Activated naive CD8-positive, alpha-beta T cell treated with anti-CD3 and anti-CD28 coated beads, Interleukin-2, amount 10 ng/mL, durations not matched to agents 7 days and 5 days (primary cell): ENCODE data around the gene MACROD2. TPM values are rescaled to one million over a fixed set of nuclear protein-coding genes. Genes with fewer than 3 reads are reported as not detected.

Experiments
- ATAC-seq: fragments of 150-1000 bp; cut with Tn5 transposase; one replicate; pipeline ENCODE4 v1.10.0; 2021; ENCODE audit warnings: low read depth, moderate library complexity
- POLR2A ChIA-PET: fragments of 350-600 bp; sonication (Branson Sonifier 250); formaldehyde crosslinking; loops from one replicate; lab custom pipeline; 2021; ENCODE audit warnings: antibody characterized with exemption; lab: Charles Lee
- DNase-seq: peaks from one replicate; pipeline ENCODE4 v3.0.0; 2021
- H3K27ac Mint-ChIP-seq: one replicate; pipeline ENCODE4 v1.8.0; 2022; ENCODE audit warnings: mild to moderate bottlenecking, mixed read lengths
- H3K27me3 Mint-ChIP-seq: one replicate; pipeline ENCODE4 v1.8.0; 2022; ENCODE audit warnings: mild to moderate bottlenecking, moderate library complexity, mixed read lengths
- H3K36me3 Mint-ChIP-seq: one replicate; pipeline ENCODE4 v1.8.0; 2021; ENCODE audit warnings: mild to moderate bottlenecking, mixed read lengths
- H3K4me1 Mint-ChIP-seq: one replicate; pipeline ENCODE4 v1.8.0; 2021; ENCODE audit warnings: mixed read lengths
- H3K4me3 Mint-ChIP-seq: one replicate; pipeline ENCODE4 v1.8.0; 2022; ENCODE audit warnings: mild to moderate bottlenecking, moderate library complexity, mixed read lengths
- H3K9me3 Mint-ChIP-seq: one replicate; pipeline ENCODE4 v1.8.0; 2021; ENCODE audit warnings: mixed read lengths
- total RNA-seq, 2 experiments: library from RNA; stranded (reverse); gene quantifications; one replicate each; pipeline ENCODE4 v1.2.3, GENCODE V29; 2021

MACROD2 gene
- total RNA-seq, 2 experiments from 2014 or later: not detected

- POLR2A ChIA-PET: no interaction called here
- no peaks in the 10 kb centered on the region for H3K27me3 Mint-ChIP-seq
Observed at GRCh38 chr20:16081421-16081820, 2086.1 kb downstream of the MACROD2 start.

GRCh38 chr20:16082051-16082550, 2086.8 kb downstream of the MACROD2 start:
- no peaks in the 10 kb centered on the region for H3K27me3 Mint-ChIP-seq
- no peak for ATAC-seq
- no peaks in the 10 kb centered on the region for H3K4me1 Mint-ChIP-seq
- POLR2A ChIA-PET: no interaction called here
- peaks cover 4% of the 10 kb centered on the region for H3K9me3 Mint-ChIP-seq
- DNase-seq: no peak
- no peak overlapping the region for H3K4me3 Mint-ChIP-seq
- no peak overlapping the region for H3K27ac Mint-ChIP-seq
- no peaks in the 10 kb centered on the region for H3K36me3 Mint-ChIP-seq

More at GRCh38 chr20:16081421-16081820, 2086.1 kb downstream of the MACROD2 start:
- ATAC-seq: no peak
- Mint-ChIP-seq H3K36me3 (no peaks in the 10 kb centered on the region), H3K9me3 (peaks cover 2% of the 10 kb centered on the region), H3K27ac (no peak overlapping the region), H3K4me1 (no peaks in the 10 kb centered on the region), H3K4me3 (no peak overlapping the region)
- DNase-seq: no peak

- Mint-ChIP-seq H3K9me3 (peaks cover 6% of the 10 kb centered on the region), H3K4me3 (no peak overlapping the region), H3K36me3 (no peaks in the 10 kb centered on the region), H3K27me3 (no peaks in the 10 kb centered on the region), H3K4me1 (no peaks in the 10 kb centered on the region), H3K27ac (no peak overlapping the region)
- ATAC-seq (no peak), DNase-seq (no peak)
- POLR2A ChIA-PET: no interaction called here
Observed at GRCh38 chr20:16083639-16084280, 2088.4 kb downstream of the MACROD2 start.

GRCh38 chr20:16095226-16095625, 2099.9 kb downstream of the MACROD2 start:
- peaks cover 4% of the 10 kb centered on the region for H3K9me3 Mint-ChIP-seq
- H3K4me3 Mint-ChIP-seq: no peak overlapping the region
- ATAC-seq (no peak), DNase-seq (no peak)
- no peaks in the 10 kb centered on the region for H3K36me3 Mint-ChIP-seq
- H3K27me3 Mint-ChIP-seq: no peaks in the 10 kb centered on the region
- H3K27ac Mint-ChIP-seq: no peak overlapping the region
- no peaks in the 10 kb centered on the region for H3K4me1 Mint-ChIP-seq
- POLR2A ChIA-PET: no interaction called here

GRCh38 chr20:16096756-16097326, 2101.5 kb downstream of the MACROD2 start:
- Mint-ChIP-seq H3K27me3 (no peaks in the 10 kb centered on the region), H3K9me3 (peaks cover 4% of the 10 kb centered on the region), H3K4me3 (no peak overlapping the region), H3K27ac (no peak overlapping the region), H3K36me3 (no peaks in the 10 kb centered on the region), H3K4me1 (no peaks in the 10 kb centered on the region)
- no peak for ATAC-seq
- DNase-seq: no peak
- POLR2A ChIA-PET: no interaction called here

- DNase-seq: no peak
Observed at GRCh38 chr20:16097788-16098187, 2102.5 kb downstream of the MACROD2 start.

GRCh38 chr20:16098890-16099639, 2103.7 kb downstream of the MACROD2 start:
- ATAC-seq (no peak), DNase-seq (no peak)
- POLR2A ChIA-PET: no interaction called here
- Mint-ChIP-seq H3K9me3 (peaks cover 4% of the 10 kb centered on the region), H3K4me1 (no peaks in the 10 kb centered on the region), H3K4me3 (no peak overlapping the region), H3K27me3 (no peaks in the 10 kb centered on the region), H3K27ac (no peak overlapping the region), H3K36me3 (no peaks in the 10 kb centered on the region)

More at GRCh38 chr20:16097788-16098187, 2102.5 kb downstream of the MACROD2 start:
- no peaks in the 10 kb centered on the region for H3K36me3 Mint-ChIP-seq
- H3K4me1 Mint-ChIP-seq: no peaks in the 10 kb centered on the region
- POLR2A ChIA-PET: no interaction called here
- no peaks in the 10 kb centered on the region for H3K27me3 Mint-ChIP-seq
- no peak overlapping the region for H3K4me3 Mint-ChIP-seq
- ATAC-seq: no peak
- no peak overlapping the region for H3K27ac Mint-ChIP-seq
- peaks cover 4% of the 10 kb centered on the region for H3K9me3 Mint-ChIP-seq

GRCh38 chr20:16100111-16100510, 2104.8 kb downstream of the MACROD2 start:
- Mint-ChIP-seq H3K36me3 (no peaks in the 10 kb centered on the region), H3K27me3 (no peaks in the 10 kb centered on the region), H3K27ac (no peak overlapping the region), H3K9me3 (peaks cover 4% of the 10 kb centered on the region), H3K4me1 (no peaks in the 10 kb centered on the region), H3K4me3 (no peak overlapping the region)
- no peak for ATAC-seq
- no peak for DNase-seq
- POLR2A ChIA-PET: no interaction called here

GRCh38 chr20:16100767-16101166, 2105.5 kb downstream of the MACROD2 start:
- Mint-ChIP-seq H3K27me3 (no peaks in the 10 kb centered on the region), H3K27ac (no peak overlapping the region), H3K4me1 (no peaks in the 10 kb centered on the region), H3K36me3 (no peaks in the 10 kb centered on the region), H3K9me3 (peaks cover 2% of the 10 kb centered on the region), H3K4me3 (no peak overlapping the region)
- ATAC-seq (no peak), DNase-seq (no peak)
- POLR2A ChIA-PET: no interaction called here

Other genes with a start within 250 kb of the MACROD2 start
- gene ESF1, start 210.6 kb upstream of the MACROD2 start, total RNA-seq: 10 to 100 TPM; 11.4 to 12.4 TPM
- 10 to 100 TPM; 32.7 to 37.4 TPM for gene NDUFAF5, start 210.5 kb upstream of the MACROD2 start, total RNA-seq
- gene SEL1L2, start 4.9 kb upstream of the MACROD2 start, total RNA-seq: not detected